Measurements from ENCODE around the gene GIMAP5. TPM values are rescaled to one million over a fixed set of nuclear protein-coding genes. Genes with fewer than 3 reads are reported as not detected.

GIMAP5 gene
- total RNA-seq, 1 donor from 2014 or later = not detected

- H3K36me3 ChIP-seq = no peaks in the 10 kb centered on the region
- no peak overlapping the region for H3K4me2 ChIP-seq
- TF ChIP-seq, protein P1, sequence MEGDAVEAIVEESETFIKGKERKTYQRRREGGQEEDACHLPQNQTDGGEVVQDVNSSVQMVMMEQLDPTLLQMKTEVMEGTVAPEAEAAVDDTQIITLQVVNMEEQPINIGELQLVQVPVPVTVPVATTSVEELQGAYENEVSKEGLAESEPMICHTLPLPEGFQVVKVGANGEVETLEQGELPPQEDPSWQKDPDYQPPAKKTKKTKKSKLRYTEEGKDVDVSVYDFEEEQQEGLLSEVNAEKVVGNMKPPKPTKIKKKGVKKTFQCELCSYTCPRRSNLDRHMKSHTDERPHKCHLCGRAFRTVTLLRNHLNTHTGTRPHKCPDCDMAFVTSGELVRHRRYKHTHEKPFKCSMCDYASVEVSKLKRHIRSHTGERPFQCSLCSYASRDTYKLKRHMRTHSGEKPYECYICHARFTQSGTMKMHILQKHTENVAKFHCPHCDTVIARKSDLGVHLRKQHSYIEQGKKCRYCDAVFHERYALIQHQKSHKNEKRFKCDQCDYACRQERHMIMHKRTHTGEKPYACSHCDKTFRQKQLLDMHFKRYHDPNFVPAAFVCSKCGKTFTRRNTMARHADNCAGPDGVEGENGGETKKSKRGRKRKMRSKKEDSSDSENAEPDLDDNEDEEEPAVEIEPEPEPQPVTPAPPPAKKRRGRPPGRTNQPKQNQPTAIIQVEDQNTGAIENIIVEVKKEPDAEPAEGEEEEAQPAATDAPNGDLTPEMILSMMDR (IDR thresholded peaks at IDR 0.05) = no peak
- TF ChIP-seq EZH2phosphoT487 (IDR thresholded peaks at IDR 0.05) = no peak
- TF ChIP-seq EZH2 (IDR thresholded peaks at IDR 0.05) = no peak
- H3K27ac ChIP-seq = no peak overlapping the region
- no peak overlapping the region for H2AFZ ChIP-seq (replicated peaks)
- DNase-seq (ENCODE audit: low spot score) = no peak
- no peaks in the 10 kb centered on the region for H3K4me1 ChIP-seq
- H3K27ac Mint-ChIP-seq = no peak overlapping the region
- peaks cover 8% of the 10 kb centered on the region for H3K4me1 Mint-ChIP-seq
- H3K4me3 ChIP-seq = no peak overlapping the region
- H3F3A ChIP-seq (ENCODE audit: low read depth) = no peaks in the 10 kb centered on the region
- no peak overlapping the region for H3K4me3 Mint-ChIP-seq
- no peaks in the 10 kb centered on the region for H3K79me2 ChIP-seq (ENCODE audit: low read depth)
- H3K36me3 Mint-ChIP-seq = no peaks in the 10 kb centered on the region
- H3K9me3 ChIP-seq (ENCODE audit: low read depth) = no peaks in the 10 kb centered on the region
- no peaks in the 10 kb centered on the region for H4K20me1 ChIP-seq (ENCODE audit: low read depth)
- peaks cover 5% of the 10 kb centered on the region for H3K9me3 Mint-ChIP-seq
- peaks cover 100% of the 10 kb centered on the region for H3K27me3 ChIP-seq
- peaks cover 11% of the 10 kb centered on the region for H3K27me3 Mint-ChIP-seq (ENCODE audit: insufficient read depth, low read depth)
- H3K9ac ChIP-seq = no peak overlapping the region
These were observed 8.7 kb downstream of the GIMAP5 start for GRCh38 chr7:150745876-150746275.

DNA sequence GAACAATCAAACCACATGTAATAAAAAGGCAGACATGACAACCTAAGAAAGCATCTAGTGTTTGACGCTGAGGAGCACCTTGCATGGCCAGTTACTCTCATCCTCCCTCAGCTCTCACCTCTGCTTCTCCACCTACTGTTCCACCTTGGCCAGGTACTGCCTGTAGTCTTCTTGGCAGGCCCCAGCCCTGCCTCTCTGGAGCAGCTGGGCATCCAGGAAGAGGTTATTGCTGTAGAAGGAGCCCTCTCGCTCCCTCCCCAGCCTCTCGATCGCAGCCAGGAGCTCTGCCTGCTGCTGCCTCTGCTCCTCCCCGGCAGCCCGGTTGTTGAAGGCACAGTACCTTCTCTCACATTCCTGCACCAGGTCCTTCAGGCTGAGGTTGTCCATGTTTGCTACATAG, 9.7 kb downstream of the GIMAP5 start:
- Histone ChIP-seq H3F3A (ENCODE audit: low read depth) (no peaks in the 10 kb centered on the region), H3K4me3 (no peak overlapping the region), H3K9ac (no peak overlapping the region), H3K27me3 (peaks cover 100% of the 10 kb centered on the region), H2AFZ (replicated peaks) (no peak overlapping the region), H3K4me1 (no peaks in the 10 kb centered on the region), H3K79me2 (ENCODE audit: low read depth) (no peaks in the 10 kb centered on the region), H3K4me2 (no peak overlapping the region), H4K20me1 (ENCODE audit: low read depth) (no peaks in the 10 kb centered on the region), H3K9me3 (ENCODE audit: low read depth) (no peaks in the 10 kb centered on the region), H3K36me3 (no peaks in the 10 kb centered on the region), H3K27ac (no peak overlapping the region)
- peaks cover 8% of the 10 kb centered on the region for H3K4me1 Mint-ChIP-seq
- peaks cover 11% of the 10 kb centered on the region for H3K27me3 Mint-ChIP-seq (ENCODE audit: insufficient read depth, low read depth)
- peaks cover 2% of the 10 kb centered on the region for H3K9me3 Mint-ChIP-seq
- no peak for DNase-seq (ENCODE audit: low spot score)
- no peak overlapping the region for H3K27ac Mint-ChIP-seq
- no peak overlapping the region for H3K4me3 Mint-ChIP-seq
- no peak for TF ChIP-seq EZH2phosphoT487 (IDR thresholded peaks at IDR 0.05)
- no peak for TF ChIP-seq EZH2 (IDR thresholded peaks at IDR 0.05)
- TF ChIP-seq, protein P1 (IDR thresholded peaks at IDR 0.05) = no peak
- no peaks in the 10 kb centered on the region for H3K36me3 Mint-ChIP-seq

DNA sequence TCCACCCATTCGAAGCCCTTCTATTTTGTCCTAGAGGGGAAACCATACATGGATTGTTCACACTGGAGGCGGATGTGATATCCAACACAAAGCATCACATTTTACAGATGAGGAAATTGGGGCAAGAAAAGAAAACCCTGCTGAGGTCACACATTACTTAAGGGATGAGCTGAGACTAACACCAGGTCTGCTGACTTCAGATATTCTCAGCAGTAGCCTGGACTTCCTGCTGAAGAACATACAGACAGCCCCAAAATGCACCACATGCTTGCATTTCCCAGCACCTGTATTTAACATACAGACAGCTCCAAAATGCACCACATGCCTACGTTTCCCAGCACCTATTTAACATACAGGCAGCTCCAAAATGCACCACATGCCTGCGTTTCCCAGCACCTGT, 11.2 kb downstream of the GIMAP5 start:
- Mint-ChIP-seq H3K36me3 (no peaks in the 10 kb centered on the region), H3K27me3 (ENCODE audit: insufficient read depth, low read depth) (peaks cover 7% of the 10 kb centered on the region), H3K4me3 (no peak overlapping the region), H3K9me3 (no peaks in the 10 kb centered on the region), H3K27ac (no peak overlapping the region), H3K4me1 (peaks cover 8% of the 10 kb centered on the region)
- no peaks in the 10 kb centered on the region for H4K20me1 ChIP-seq (ENCODE audit: low read depth)
- no peak overlapping the region for H3K9ac ChIP-seq
- H3K79me2 ChIP-seq (ENCODE audit: low read depth) = no peaks in the 10 kb centered on the region
- H3F3A ChIP-seq (ENCODE audit: low read depth) = no peaks in the 10 kb centered on the region
- DNase-seq (ENCODE audit: low spot score) = no peak
- TF ChIP-seq, protein P1 (IDR thresholded peaks at IDR 0.05) = no peak
- TF ChIP-seq EZH2phosphoT487 (IDR thresholded peaks at IDR 0.05) = no peak
- no peak for TF ChIP-seq EZH2 (IDR thresholded peaks at IDR 0.05)
- no peak overlapping the region for H3K27ac ChIP-seq
- no peaks in the 10 kb centered on the region for H3K4me1 ChIP-seq
- no peaks in the 10 kb centered on the region for H3K36me3 ChIP-seq
- no peak overlapping the region for H2AFZ ChIP-seq (replicated peaks)
- no peak overlapping the region for H3K4me2 ChIP-seq
- peaks cover 99% of the 10 kb centered on the region for H3K27me3 ChIP-seq
- H3K9me3 ChIP-seq (ENCODE audit: low read depth) = no peaks in the 10 kb centered on the region
- no peak overlapping the region for H3K4me3 ChIP-seq

Data from neural progenitor cell (in vitro differentiated cells).